GM23338 (cell line): ENCODE data around the gene GJC2. TPM values are rescaled to one million over a fixed set of nuclear protein-coding genes. Genes with fewer than 3 reads are reported as not detected.

Experiments
- ATAC-seq: fragments of 200-7000 bp; cut with Tn5 transposase; 3 replicates; pipeline ENCODE4 v1.9.1; 2020
- DNase-seq: peaks from one replicate; pipeline ENCODE4 v3.0.0-alpha.2; 2015; ENCODE audit warnings: low spot score
- H2AFZ ChIP-seq: fragments of 200-600 bp; sonication (generic); 2 replicates; pipeline ENCODE4 v1.8.0; 2016; ENCODE audit warnings: antibody characterized with exemption, mild to moderate bottlenecking, moderate library complexity
- H3F3A ChIP-seq: fragments of 200-600 bp; sonication (generic); replicated peaks from 2 replicates; pipeline ENCODE4 v1.8.0; 2017; ENCODE audit warnings: antibody characterized with exemption, mixed run types, low read depth
- H3K27ac ChIP-seq: fragments of 200-600 bp; sonication (generic); 2 replicates; pipeline ENCODE4 v1.6.1; 2016; ENCODE audit warnings: low read depth
- H3K27me3 ChIP-seq: fragments of 200-600 bp; sonication (generic); 2 replicates; pipeline ENCODE4 v1.8.0; 2016; ENCODE audit warnings: mild to moderate bottlenecking, mixed run types, moderate library complexity; ENCODE audit not compliant: insufficient read depth
- H3K36me3 ChIP-seq: fragments of 200-600 bp; sonication (generic); 2 replicates; pipeline ENCODE4 v1.8.0; 2016; ENCODE audit warnings: mild to moderate bottlenecking; ENCODE audit not compliant: insufficient read depth
- H3K4me1 ChIP-seq: fragments of 200-600 bp; sonication (generic); 2 replicates; pipeline ENCODE4 v1.8.0; 2016; ENCODE audit warnings: mild to moderate bottlenecking, moderate library complexity; ENCODE audit not compliant: insufficient read depth
- H3K4me2 ChIP-seq: fragments of 200-600 bp; sonication (generic); 2 replicates; pipeline ENCODE4 v1.7.1; 2017; ENCODE audit warnings: mixed run types
- H3K4me3 ChIP-seq: fragments of 200-600 bp; sonication (generic); 2 replicates; pipeline ENCODE4 v1.6.1; 2016; ENCODE audit warnings: mixed run types
- H3K79me2 ChIP-seq: fragments of 200-600 bp; sonication (generic); replicated peaks from 2 replicates; pipeline ENCODE4 v1.8.0; 2017; ENCODE audit warnings: mild to moderate bottlenecking; ENCODE audit not compliant: insufficient read depth
- H3K9me2 ChIP-seq: fragments of 200-600 bp; sonication (generic); 2 replicates; pipeline ENCODE4 v1.8.0; 2017; ENCODE audit not compliant: insufficient read depth
- H4K20me1 ChIP-seq: fragments of 200-600 bp; sonication (generic); replicated peaks from 2 replicates; pipeline ENCODE4 v1.8.0; 2017; ENCODE audit warnings: mild to moderate bottlenecking; ENCODE audit not compliant: insufficient read depth
- H3K27ac Mint-ChIP-seq: 2 replicates; pipeline ENCODE4 v1.8.0; 2020; ENCODE audit warnings: inconsistent platforms, mild to moderate bottlenecking, moderate library complexity, mixed read lengths
- H3K27me3 Mint-ChIP-seq: 3 replicates; pipeline ENCODE4 v1.8.0; 2022; ENCODE audit warnings: low read depth, mild to moderate bottlenecking, moderate library complexity, mixed read lengths, inconsistent platforms; ENCODE audit not compliant: insufficient read depth, poor library complexity
- H3K36me3 Mint-ChIP-seq: 3 replicates; pipeline ENCODE4 v1.8.0; 2021; ENCODE audit warnings: low read depth, mild to moderate bottlenecking, inconsistent platforms, moderate library complexity, mixed read lengths
- H3K4me1 Mint-ChIP-seq: 3 replicates; pipeline ENCODE4 v1.8.0; 2020; ENCODE audit warnings: mild to moderate bottlenecking, inconsistent platforms, mixed read lengths
- H3K4me3 Mint-ChIP-seq: 3 replicates; pipeline ENCODE4 v1.8.0; 2021; ENCODE audit warnings: moderate library complexity, mild to moderate bottlenecking, inconsistent platforms, mixed read lengths
- H3K9me3 Mint-ChIP-seq: 3 replicates; pipeline ENCODE4 v1.8.0; 2020; ENCODE audit warnings: moderate library complexity, mild to moderate bottlenecking, inconsistent platforms, mixed read lengths
- CREB1 ChIP-seq: fragments of 250-450 bp; sonication (Bioruptor Pico); IDR thresholded peaks from 2 replicates; pipeline ENCODE4 v1.5.0; 2020; ENCODE audit warnings: low read depth, mild to moderate bottlenecking, moderate library complexity
- ETS1 ChIP-seq: IDR thresholded peaks from 2 replicates; pipeline ENCODE4 v1.6.1; 2016; ENCODE audit warnings: antibody characterized with exemption
- EZH2 ChIP-seq: fragments of 200-600 bp; sonication (generic); IDR thresholded peaks from one replicate; pipeline ENCODE4 v1.8.0; 2017; ENCODE audit warnings: antibody characterized with exemption, mild to moderate bottlenecking, low read depth; ENCODE audit not compliant: unreplicated experiment
- JUNB ChIP-seq: IDR thresholded peaks from one replicate; pipeline ENCODE4 v1.6.1; 2016; ENCODE audit warnings: antibody characterized with exemption; ENCODE audit not compliant: unreplicated experiment
- NANOG ChIP-seq: IDR thresholded peaks from 2 replicates; pipeline ENCODE4 v1.6.1; 2016; ENCODE audit warnings: antibody characterized with exemption, borderline replicate concordance
- REST ChIP-seq: IDR thresholded peaks from one replicate; pipeline ENCODE4 v1.6.1; 2018; ENCODE audit warnings: antibody characterized with exemption; ENCODE audit not compliant: unreplicated experiment
- STAT1 ChIP-seq: IDR thresholded peaks from one replicate; pipeline ENCODE4 v1.6.1; 2016; ENCODE audit warnings: antibody characterized with exemption; ENCODE audit not compliant: unreplicated experiment
- ZNF114 ChIP-seq: fragments of 250-450 bp; sonication (Bioruptor Pico); IDR thresholded peaks from 2 replicates; pipeline ENCODE4 v1.5.0; 2020; ENCODE audit warnings: mild to moderate bottlenecking, moderate library complexity
- ZNF331 ChIP-seq: fragments of 250-450 bp; sonication (Bioruptor Pico); IDR thresholded peaks from 2 replicates; pipeline ENCODE4 v1.5.0; 2020; ENCODE audit warnings: low read depth, mild to moderate bottlenecking, moderate library complexity
- polyA plus RNA-seq: library from polyadenylated mRNA; unstranded; fragments of >200 nt; fragmentation: Nextera tagmentation; extraction: Ambion mirVana; gene quantifications from 2 replicates; pipeline ENCODE4 v1.2.1, GENCODE V29; 2016
- total RNA-seq: library from RNA; depleted of rRNA; stranded (reverse); fragments of >200 nt; shearing (Covaris generic); gene quantifications from 2 replicates; pipeline ENCODE4 v1.2.3, GENCODE V29; 2014
- TF ChIP-seq, protein P1 (sequence below), 2 experiments: fragments of 200-600 bp in 1 of 2; sonication (generic) in 1 of 2; conservative IDR thresholded peaks; 2 replicates each; pipeline versions ENCODE4 v1.5.1 to v1.6.1; 2016 to 2017; ENCODE audit warnings: antibody characterized with exemption in 2 of 2, low read depth in 2 of 2, mild to moderate bottlenecking in 2 of 2, moderate library complexity in 1 of 2

GJC2 gene
- total and polyA plus RNA-seq, 2 experiments from 2014 or later = 0.15 to 1.2 TPM

DNA sequence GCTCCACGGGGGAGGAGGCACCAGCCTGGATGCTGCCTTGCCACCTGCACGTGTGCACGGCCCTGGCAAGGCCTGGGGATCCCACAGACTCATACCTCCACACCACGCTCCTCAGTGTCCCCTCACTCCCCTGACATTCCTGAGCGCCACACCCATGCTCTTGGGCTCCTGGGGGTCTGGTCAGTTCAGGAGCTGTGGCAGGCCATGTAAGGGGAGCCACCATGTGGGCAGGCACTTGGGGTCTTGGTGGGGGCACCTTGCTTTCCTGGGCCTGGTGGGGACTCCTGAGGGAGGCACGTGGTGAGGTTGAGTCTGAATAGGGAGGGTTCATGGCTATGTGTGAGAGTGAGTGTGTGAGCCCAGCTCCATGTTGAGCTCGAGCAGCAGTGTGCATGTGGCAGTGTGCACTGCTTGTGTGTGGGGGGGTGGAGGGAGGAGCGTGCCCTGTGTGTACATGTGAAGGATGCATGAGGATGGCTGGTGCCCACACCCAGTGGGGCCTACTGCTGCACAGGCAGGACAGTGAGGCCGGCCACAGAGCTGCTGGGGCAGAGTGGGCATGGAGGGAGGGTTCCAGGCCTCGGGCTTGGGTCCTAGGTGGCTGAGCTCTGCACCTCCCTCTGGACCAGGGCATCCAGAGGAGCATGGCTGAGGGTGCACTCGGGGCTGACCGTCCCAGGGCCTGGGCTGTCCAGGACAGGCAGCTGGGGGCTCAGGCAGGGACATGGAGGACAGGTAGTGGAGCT is 1.6 kb downstream of the GJC2 start:
- no peak for DNase-seq
- ATAC-seq = no peak
- Histone ChIP-seq H4K20me1 (no peaks in the 10 kb centered on the region), H3K36me3 (no peaks in the 10 kb centered on the region), H3K27ac (no peak overlapping the region), H2AFZ (no peak overlapping the region), H3F3A (no peaks in the 10 kb centered on the region), H3K27me3 (0 out of 2 replicates have a peak, but pooled peaks cover under 1% of the 10 kb centered on the region), H3K4me2 (no peak overlapping the region), H3K4me3 (no peak overlapping the region), H3K79me2 (no peaks in the 10 kb centered on the region), H3K9me2 (no peaks in the 10 kb centered on the region), H3K4me1 (no peaks in the 10 kb centered on the region)
- Mint-ChIP-seq H3K27me3 (peaks cover 12% of the 10 kb centered on the region), H3K36me3 (no peaks in the 10 kb centered on the region), H3K4me3 (no peak overlapping the region), H3K27ac (no peak overlapping the region), H3K4me1 (peaks cover 3% of the 10 kb centered on the region; the same call in 2 of the 3 replicates), H3K9me3 (no peaks in the 10 kb centered on the region)
- TF ChIP-seq EZH2 (no peak), REST (no peak), NANOG (no peak), CREB1 (CRISPR knock-in tag) (no peak), ZNF331 (CRISPR knock-in tag) (no peak), JUNB (no peak), STAT1 (no peak), ETS1 (no peak), ZNF114 (CRISPR knock-in tag) (no peak)
- TF ChIP-seq, protein P1, sequence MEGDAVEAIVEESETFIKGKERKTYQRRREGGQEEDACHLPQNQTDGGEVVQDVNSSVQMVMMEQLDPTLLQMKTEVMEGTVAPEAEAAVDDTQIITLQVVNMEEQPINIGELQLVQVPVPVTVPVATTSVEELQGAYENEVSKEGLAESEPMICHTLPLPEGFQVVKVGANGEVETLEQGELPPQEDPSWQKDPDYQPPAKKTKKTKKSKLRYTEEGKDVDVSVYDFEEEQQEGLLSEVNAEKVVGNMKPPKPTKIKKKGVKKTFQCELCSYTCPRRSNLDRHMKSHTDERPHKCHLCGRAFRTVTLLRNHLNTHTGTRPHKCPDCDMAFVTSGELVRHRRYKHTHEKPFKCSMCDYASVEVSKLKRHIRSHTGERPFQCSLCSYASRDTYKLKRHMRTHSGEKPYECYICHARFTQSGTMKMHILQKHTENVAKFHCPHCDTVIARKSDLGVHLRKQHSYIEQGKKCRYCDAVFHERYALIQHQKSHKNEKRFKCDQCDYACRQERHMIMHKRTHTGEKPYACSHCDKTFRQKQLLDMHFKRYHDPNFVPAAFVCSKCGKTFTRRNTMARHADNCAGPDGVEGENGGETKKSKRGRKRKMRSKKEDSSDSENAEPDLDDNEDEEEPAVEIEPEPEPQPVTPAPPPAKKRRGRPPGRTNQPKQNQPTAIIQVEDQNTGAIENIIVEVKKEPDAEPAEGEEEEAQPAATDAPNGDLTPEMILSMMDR (conservative IDR thresholded peaks at IDR 0.05; ENCODE audit: low read depth in 2 of 2) = no peak
